Kidney (tissue), 14 donors: ENCODE measurements around the gene TACC2. TPM values are rescaled to one million over a fixed set of nuclear protein-coding genes. Genes with fewer than 3 reads are reported as not detected.

Experiments
- DNase-seq, 5 donors: peaks; one replicate each; pipeline ENCODE4 v3.0.0-alpha.2; 2013 to 2020
- FAIRE-seq: peaks from 2 replicates; lab custom pipeline; 2012; peaks lifted over from hg19 to GRCh38; lab: Jason Lieb, UNC
- H3K27ac ChIP-seq, 2 donors: one replicate each; pipeline ENCODE4 v1.7.0; 2013; ENCODE audit warnings: low read depth in 2 of 2, low read length in 2 of 2, inconsistent platforms in 1 of 2
- H3K27me3 ChIP-seq: one replicate; pipeline ENCODE4 v1.7.1; 2013; ENCODE audit warnings: low read length, inconsistent platforms; ENCODE audit not compliant: control insufficient read depth, insufficient read depth
- H3K36me3 ChIP-seq, 3 donors: one replicate each; pipeline versions ENCODE4 v1.7.0 to v1.7.1; 2013; ENCODE audit warnings: low read length in 3 of 3, control low read depth in 1 of 3, inconsistent platforms in 1 of 3; ENCODE audit not compliant: insufficient read depth in 3 of 3, control insufficient read depth in 2 of 3
- H3K4me1 ChIP-seq, 3 donors: one replicate each; pipeline versions ENCODE4 v1.7.0 to v1.7.1; 2013; ENCODE audit warnings: low read length in 3 of 3, inconsistent platforms in 1 of 3, low read depth in 1 of 3; ENCODE audit not compliant: control insufficient read depth in 2 of 3, insufficient read depth in 2 of 3
- H3K4me3 ChIP-seq, 3 donors: one replicate each; pipeline versions ENCODE4 v1.7.0 to v1.8.1; 2013; ENCODE audit warnings: low read length in 3 of 3, control low read depth in 1 of 3, inconsistent platforms in 1 of 3
- H3K9ac ChIP-seq, 3 donors: one replicate each; pipeline versions ENCODE4 v1.7.0 to v1.7.1; 2013; ENCODE audit warnings: low read length in 3 of 3, control low read depth in 1 of 3, inconsistent platforms in 1 of 3
- H3K9me3 ChIP-seq, 3 donors: one replicate each; pipeline versions ENCODE4 v1.7.0 to v1.7.1; 2013; ENCODE audit warnings: low read length in 3 of 3, control low read depth in 1 of 3, inconsistent platforms in 1 of 3; ENCODE audit not compliant: control insufficient read depth in 2 of 3, insufficient read depth in 1 of 3
- CTCF ChIP-seq: IDR thresholded peaks from 3 replicates; pipeline ENCODE4 v1.5.1; 2012; ENCODE audit warnings: mild to moderate bottlenecking, moderate library complexity, borderline replicate concordance; ENCODE audit not compliant: insufficient read depth; ENCODE audit errors: extremely low read depth
- intact Hi-C: fragments of 100-400 bp; cut with DNase I; formaldehyde crosslinking; loops from one replicate; pipeline ENCODE4 v1.11.1; 2022
- polyA plus RNA-seq: library from polyadenylated mRNA; stranded (reverse); fragments of 350-450 nt; fragmentation: Illumina TruSeq; extraction: RNeasy Lipid Tissue Mini Kit (QIAGEN cat#74804); gene quantifications from one replicate; pipeline ENCODE4 v1.2.3, GENCODE V29; 2014; ENCODE audit warnings: low read depth, low replicate concordance; ENCODE audit not compliant: insufficient read depth
- total RNA-seq: library from RNA; stranded (reverse); fragmentation: NEBNext Ultra II Directional; extraction: Animal tissue kit (Norgen Biotek cat#: 25700); gene quantifications from one replicate; pipeline ENCODE4 v1.2.1, GENCODE V29; 2021
- donor health status: control.
- donor health status: control.
- donor health status: control.
- donor health status: control.
- donor health status: control.
- donor health status: DM: yes; HTN: yes; CAD: no.
- donor health status: Normal renal cell carcinoma (clear cell type).

The TACC2 gene
- total and polyA plus RNA-seq, 2 donors from 2014 or later = 36.4 to 81.0 TPM

- DNase-seq = peak in 1 of 5 donors; percentile 24
- intact Hi-C loops = loop anchor here (10.0 kb wide), 1 partner anchor 151 kb away; no protein-coding TSS in a partner anchor
Observed at GRCh38 chr10:122293156-122293960, 304.4 kb downstream of the TACC2 start.

GRCh38 chr10:122293961-122294380 is 305.0 kb downstream of the TACC2 start:
- intact Hi-C loops = loop anchor here (10.0 kb wide), 1 partner anchor 151 kb away; no protein-coding TSS in a partner anchor
- Histone ChIP-seq H3K27me3 (no peaks in the 10 kb centered on the region), H3K9ac (no peak overlapping the region), H3K36me3 (no peaks in the 10 kb centered on the region), H3K4me1 (no peaks in the 10 kb centered on the region), H3K9me3 (no peaks in the 10 kb centered on the region), H3K4me3 (no peak overlapping the region), H3K27ac (no peak overlapping the region)
- FAIRE-seq (no peak), DNase-seq (no peak)
- no peak for TF ChIP-seq CTCF

More at GRCh38 chr10:122293156-122293960, 304.4 kb downstream of the TACC2 start:
- no peaks in the 10 kb centered on the region for H3K4me1 ChIP-seq
- H3K9me3 ChIP-seq = no peaks in the 10 kb centered on the region
- H3K27ac ChIP-seq = no peak overlapping the region
- no peaks in the 10 kb centered on the region for H3K27me3 ChIP-seq
- no peak for TF ChIP-seq CTCF
- H3K9ac ChIP-seq = no peak overlapping the region
- H3K36me3 ChIP-seq = no peaks in the 10 kb centered on the region
- no peak overlapping the region for H3K4me3 ChIP-seq
- no peak for FAIRE-seq

- DNase-seq (no peak), FAIRE-seq (no peak)
- Histone ChIP-seq H3K27me3 (no peaks in the 10 kb centered on the region), H3K9ac (no peak overlapping the region), H3K9me3 (no peaks in the 10 kb centered on the region), H3K4me3 (no peak overlapping the region), H3K27ac (no peak overlapping the region), H3K4me1 (no peaks in the 10 kb centered on the region), H3K36me3 (no peaks in the 10 kb centered on the region)
- intact Hi-C loops = loop anchor here (5.0 to 10.0 kb wide), 2 partner anchors 150 to 273 kb away; no protein-coding TSS in a partner anchor
- TF ChIP-seq CTCF = no peak
Observed at GRCh38 chr10:122294511-122295450, 305.8 kb downstream of the TACC2 start.
